Adipose tissue (tissue), 3 donors: ENCODE data around the gene ZNF232. TPM values are rescaled to one million over a fixed set of nuclear protein-coding genes. Genes with fewer than 3 reads are reported as not detected.
"Not testable (repeated sequence)": the region's sequence is repeated elsewhere in the genome, so short reads cannot be mapped to it uniquely, and the experiment has no call there.

Source experiments
- H3K27ac ChIP-seq: one replicate; pipeline ENCODE4 v1.5.1; 2013; ENCODE audit warnings: low read depth, low read length
- WGBS, 3 donors: extraction: QIAGEN DNeasy Blood & Tissue Kit; methylation state at CpG; one replicate each; pipeline ENCODE4 v1.1.7; 2013; 5-methylcytosine and 5-hydroxymethylcytosine counted together
- polyA plus RNA-seq, 3 donors: library from polyadenylated mRNA; stranded (reverse); fragments of 200-250 nt; gene quantifications; one replicate each; pipeline ENCODE4 v1.2.3, GENCODE V29; 2013
- donor health status: healthy with polysubstance abuse.
- donor health status: Bipolar disorder and iron deficiency.
- donor health status: healthy.

ZNF232 gene
- polyA plus RNA-seq, 3 donors = 3.6 to 4.3 (median 4.1) TPM

GRCh38 chr17:5131146-5131715 is 19.6 kb upstream of the ZNF232 start:
- WGBS, 3 donors = 91 to 93% (median 92%) methylated on average over 7 of the region's 7 CpGs
- no peak overlapping the region for H3K27ac ChIP-seq

GRCh38 chr17:5130687-5131086 is 19.0 kb upstream of the ZNF232 start:
- H3K27ac ChIP-seq = not testable (repeated sequence)
- WGBS, 3 donors = 82 to 91% (median 87%) methylated on average over 5 of the region's 5 CpGs

GRCh38 chr17:5130261-5130660 is 18.6 kb upstream of the ZNF232 start:
- not testable (repeated sequence) for H3K27ac ChIP-seq
- 88 to 94% (median 88%) methylated on average over 10 of the region's 10 CpGs for WGBS, 3 donors

- not testable (repeated sequence) for H3K27ac ChIP-seq
- WGBS, 3 donors = 88 to 93% (median 89%) methylated on average over 8 of the region's 8 CpGs
Observed at GRCh38 chr17:5129770-5130169, 18.1 kb upstream of the ZNF232 start.

- H3K27ac ChIP-seq = no peak overlapping the region
- WGBS, 3 donors = 83 to 91% (median 88%) methylated on average over 11 of the region's 11 CpGs
Observed at GRCh38 chr17:5128905-5129535, 17.3 kb upstream of the ZNF232 start.

GRCh38 chr17:5128387-5128786 is 16.7 kb upstream of the ZNF232 start:
- WGBS, 3 donors = 78 to 85% (median 84%) methylated on average over 8 of the region's 8 CpGs
- not testable (repeated sequence) for H3K27ac ChIP-seq

- H3K27ac ChIP-seq = no peak overlapping the region
- WGBS, 3 donors = 75 to 79% (median 76%) methylated on average over 4 of the region's 4 CpGs
Observed at GRCh38 chr17:5127910-5128309, 16.2 kb upstream of the ZNF232 start.

GRCh38 chr17:5126719-5127488 is 15.2 kb upstream of the ZNF232 start:
- 79 to 86% (median 84%) methylated on average over 14 to 17 of the region's 17 CpGs for WGBS, 3 donors
- H3K27ac ChIP-seq = no peak overlapping the region

GRCh38 chr17:5124896-5125295 is 13.2 kb upstream of the ZNF232 start:
- 76 to 85% (median 80%) methylated on average over 7 of the region's 7 CpGs for WGBS, 3 donors
- H3K27ac ChIP-seq = not testable (repeated sequence)

GRCh38 chr17:5124125-5124760 is 12.6 kb upstream of the ZNF232 start:
- not testable (repeated sequence) for H3K27ac ChIP-seq
- 67 to 82% (median 67%) methylated on average over 5 of the region's 5 CpGs for WGBS, 3 donors

- no peak overlapping the region for H3K27ac ChIP-seq
- 53 to 64% (median 55%) methylated on average over 39 to 53 of the region's 53 CpGs for WGBS, 3 donors
Observed at GRCh38 chr17:5123343-5124124, 11.9 kb upstream of the ZNF232 start.

GRCh38 chr17:5122586-5123342 is 11.1 kb upstream of the ZNF232 start:
- 3 to 6% (median 4%) methylated on average over 65 to 75 of the region's 75 CpGs for WGBS, 3 donors
- no peak overlapping the region for H3K27ac ChIP-seq

- WGBS, 3 donors = 73 to 77% (median 75%) methylated on average over 7 of the region's 7 CpGs
- H3K27ac ChIP-seq = not testable (repeated sequence)
Observed at GRCh38 chr17:5122056-5122455, 10.4 kb upstream of the ZNF232 start.

GRCh38 chr17:5121186-5121841 is 9.6 kb upstream of the ZNF232 start:
- no peak overlapping the region for H3K27ac ChIP-seq
- 89 to 93% (median 92%) methylated on average over 16 of the region's 16 CpGs for WGBS, 3 donors

GRCh38 chr17:5120436-5121185 is 8.9 kb upstream of the ZNF232 start:
- H3K27ac ChIP-seq = not testable (repeated sequence)
- WGBS, 3 donors = 90 to 92% (median 90%) methylated on average over 6 of the region's 6 CpGs

GRCh38 chr17:5120036-5120435 is 8.4 kb upstream of the ZNF232 start:
- 83 to 87% (median 83%) methylated on average over 7 of the region's 7 CpGs for WGBS, 3 donors
- H3K27ac ChIP-seq = no peak overlapping the region

GRCh38 chr17:5118219-5118618 is 6.5 kb upstream of the ZNF232 start:
- H3K27ac ChIP-seq = no peak overlapping the region
- 79 to 89% (median 88%) methylated on average over 6 of the region's 6 CpGs for WGBS, 3 donors
